HepG2 (cell line): ENCODE results near the gene ST8SIA3. TPM values are rescaled to one million over a fixed set of nuclear protein-coding genes. Genes with fewer than 3 reads are reported as not detected.

Experiments used
- ATAC-seq: fragments of 200-7000 bp; cut with Tn5 transposase; 3 replicates; pipeline ENCODE4 v1.9.1; 2020; ENCODE audit warnings: mild to moderate bottlenecking, moderate library complexity
- BruUV-seq: library from RNA; stranded (reverse); fragments of 400-500 nt; replicated peaks from 2 replicates; lab custom pipeline; 2021; lab: Mats Ljungman, UMichigan
- CTCF ChIA-PET: fragments of 300-600 bp; formaldehyde crosslinking; extraction: SDS; loops from one replicate; lab custom pipeline; 2021; ENCODE audit warnings: low total read pairs, inconsistent platforms, low intra/inter-chr PET ratio; lab: Yijun Ruan, JAX
- POLR2A ChIA-PET: fragments of 350-600 bp; sonication (Branson Sonifier 250); formaldehyde crosslinking; loops from one replicate; lab custom pipeline; 2020; ENCODE audit warnings: antibody characterized with exemption, inconsistent platforms; lab: Yijun Ruan, JAX
- DNase-seq: peaks from one replicate; pipeline ENCODE4 v3.0.0-alpha.2; 2015; ENCODE audit warnings: low spot score
- FAIRE-seq: peaks from 3 replicates; lab custom pipeline; 2011; peaks lifted over from hg19 to GRCh38; lab: Jason Lieb, UNC
- H2AFZ ChIP-seq: one replicate; pipeline ENCODE4 v1.6.1; 2011; ENCODE audit warnings: low read length, inconsistent platforms
- H3K27ac ChIP-seq: fragments of 300-600 bp; 3 replicates; pipeline ENCODE4 v1.8.0; 2011; ENCODE audit warnings: mixed run types, mild to moderate bottlenecking, mixed read lengths, low read length, inconsistent platforms; ENCODE audit not compliant: insufficient read depth; ENCODE audit errors: extremely low read length
- H3K27me3 ChIP-seq, 2 experiments: fragments of 200-600 bp in 1 of 2; 2 replicates in 1 of 2; 3 replicates in 1 of 2; pipeline versions ENCODE4 v1.6.0 to v1.8.0; 2011; ENCODE audit warnings: low read length in 2 of 2, mild to moderate bottlenecking in 2 of 2, moderate library complexity in 2 of 2, inconsistent platforms in 1 of 2; ENCODE audit not compliant: insufficient read depth in 2 of 2, control insufficient read depth in 1 of 2
- H3K36me3 ChIP-seq, 2 experiments: fragments of 200-600 bp in 1 of 2; replicated peaks in 1 of 2; 2 replicates in 1 of 2; 3 replicates in 1 of 2; pipeline versions ENCODE4 v1.5.1 to v1.8.0; 2011; ENCODE audit warnings: low read length in 2 of 2, inconsistent platforms in 1 of 2; ENCODE audit not compliant: insufficient read depth in 2 of 2, control insufficient read depth in 1 of 2
- H3K4me1 ChIP-seq: 2 replicates; pipeline ENCODE4 v1.5.1; 2012; ENCODE audit warnings: low read length, inconsistent platforms; ENCODE audit not compliant: insufficient read depth
- H3K4me2 ChIP-seq: 2 replicates; pipeline ENCODE4 v1.6.0; 2011; ENCODE audit warnings: low read depth, low read length, inconsistent platforms
- H3K4me3 ChIP-seq, 3 experiments: fragments of 200-600 bp in 1 of 3; sonication (generic), shearing (Covaris generic) in 1 of 3; replicated peaks in 1 of 3; 2 replicates each; pipeline ENCODE4 v1.5.1; 2011 to 2016; ENCODE audit warnings: low read length in 3 of 3, inconsistent platforms in 2 of 3, low read depth in 2 of 3, mild to moderate bottlenecking in 2 of 3, control low read depth in 1 of 3, mixed read lengths in 1 of 3; ENCODE audit not compliant: insufficient read depth in 1 of 3
- H3K79me2 ChIP-seq: one replicate; pipeline ENCODE4 v1.6.1; 2011; ENCODE audit warnings: low read length, inconsistent platforms; ENCODE audit not compliant: insufficient read depth
- H3K9ac ChIP-seq: 2 replicates; pipeline ENCODE4 v1.6.0; 2011; ENCODE audit warnings: mild to moderate bottlenecking, low read depth, low read length, inconsistent platforms; ENCODE audit not compliant: insufficient read depth
- H3K9me3 ChIP-seq: 2 replicates; pipeline ENCODE4 v1.5.1; 2012; ENCODE audit warnings: mild to moderate bottlenecking, low read length
- H4K20me1 ChIP-seq: 2 replicates; pipeline ENCODE4 v1.6.0; 2011; ENCODE audit warnings: inconsistent platforms, mild to moderate bottlenecking, low read length, moderate library complexity; ENCODE audit not compliant: insufficient read depth
- HDAC1 ChIP-seq: sonication (generic); formaldehyde crosslinking; IDR thresholded peaks from 2 replicates; pipeline ENCODE4 v1.5.1; 2020; ENCODE audit warnings: mild to moderate bottlenecking, missing genetic modification reagents
- IKZF4 ChIP-seq: sonication (generic); formaldehyde crosslinking; IDR thresholded peaks from 2 replicates; pipeline ENCODE4 v1.5.1; 2020; ENCODE audit warnings: borderline replicate concordance, mild to moderate bottlenecking, low read depth, missing genetic modification reagents; ENCODE audit errors: not compliant biosample characterization
- SP5 ChIP-seq: IDR thresholded peaks from 2 replicates; pipeline ENCODE4 v1.6.1; 2016; ENCODE audit warnings: low read depth, borderline replicate concordance
- SPEN ChIP-seq: sonication (generic); formaldehyde crosslinking; IDR thresholded peaks from 2 replicates; pipeline ENCODE4 v1.5.1; 2020; ENCODE audit warnings: low read depth, mild to moderate bottlenecking, missing genetic modification reagents
- ZMYM4 ChIP-seq: sonication (generic); formaldehyde crosslinking; IDR thresholded peaks from 2 replicates; pipeline ENCODE4 v1.8.1; 2023; ENCODE audit warnings: mild to moderate bottlenecking, missing genetic modification reagents
- ZNF720 ChIP-seq: sonication (generic); formaldehyde crosslinking; IDR thresholded peaks from 2 replicates; pipeline ENCODE4 v1.4.0; 2020; ENCODE audit warnings: missing genetic modification reagents
- WGBS: methylation state at CpG from one replicate; pipeline ENCODE4 v1.1.6; 2017; ENCODE audit warnings: low lambda C conversion rate; 5-methylcytosine and 5-hydroxymethylcytosine counted together
- in situ Hi-C: cut with HindIII; loops from 2 replicates; pipeline ENCODE4 v1.10.0; 2017; ENCODE audit warnings: low pct_unique_long_range_greater_than_20kb; ENCODE audit not compliant: extremely low pct_ligation_motif_present
- intact Hi-C: fragments of 100-400 bp; cut with micrococcal nuclease; formaldehyde crosslinking; loops from one replicate; pipeline ENCODE4 v1.10.0; 2022; ENCODE audit not compliant: unreplicated experiment
- polyA plus RNA-seq, 8 experiments: library from polyadenylated mRNA; depleted of rRNA in 3 of 8; stranded (reverse) in 7 of 8; unstranded in 1 of 8; fragments of >200 nt; fragmentation: Illumina TruSeq in 4 of 8; extraction: Trizol in 4 of 8; gene quantifications; 2 replicates each; pipeline versions ENCODE4 v1.2.1 to v1.2.3, GENCODE V29; 2011 to 2016; ENCODE audit warnings: low read depth in 4 of 8, missing spikeins in 1 of 8, mixed read lengths in 1 of 8; ENCODE audit not compliant: insufficient read depth in 1 of 8
- total RNA-seq, 5 experiments: library from RNA; depleted of rRNA; stranded (reverse); fragments of >200 nt; fragmentation: Illumina TruSeq; extraction: Trizol; gene quantifications; 2 replicates each; pipeline ENCODE4 v1.2.3, GENCODE V29; 2016; ENCODE audit warnings: low read depth in 1 of 5

Gene ST8SIA3
- total and polyA plus RNA-seq, 2 of the 13 experiments (the other 11 are each of a cell fraction or from before 2014, with no cell fraction given): not detected

GRCh38 chr18:57343833-57344232, 8.5 kb upstream of the ST8SIA3 start:
- Histone ChIP-seq H3K9ac (no peak overlapping the region), H3K27ac (no peak overlapping the region), H2AFZ (no peak overlapping the region), H3K27me3 (peaks cover 0 to 2% of the 10 kb centered on the region in 2 experiments; a peak in 1 of 5 replicates), H3K79me2 (no peaks in the 10 kb centered on the region), H4K20me1 (no peaks in the 10 kb centered on the region), H3K4me3 (no peak overlapping the region), H3K36me3 (no peaks in the 10 kb centered on the region), H3K4me2 (no peak overlapping the region), H3K4me1 (no peaks in the 10 kb centered on the region), H3K9me3 (no peaks in the 10 kb centered on the region)
- DNase-seq (no peak), FAIRE-seq (no peak), ATAC-seq (no peak)
- POLR2A ChIA-PET: no interaction called here
- in situ Hi-C loops (no loop called here), intact Hi-C loops (no loop called here)
- CTCF ChIA-PET: no interaction called here
- WGBS: 13% methylated on average over 1 of the region's 1 CpG
- TF ChIP-seq IKZF4 (CRISPR knock-in tag) (no peak), ZMYM4 (CRISPR knock-in tag) (no peak), SPEN (CRISPR knock-in tag) (no peak), HDAC1 (CRISPR knock-in tag) (no peak)
- BruUV-seq: no TSS peak

GRCh38 chr18:57346876-57347275, 5.5 kb upstream of the ST8SIA3 start:
- TF ChIP-seq SP5 (CRISPR knock-in tag) (no peak), ZNF720 (no peak)
- 49% methylated on average over 2 of the region's 2 CpGs for WGBS
- no peak for ATAC-seq
- intact Hi-C loops (no loop called here), in situ Hi-C loops (no loop called here)
- Histone ChIP-seq H3K79me2 (no peaks in the 10 kb centered on the region), H3K4me3 (no peak overlapping the region), H3K9ac (no peak overlapping the region), H3K4me1 (no peaks in the 10 kb centered on the region), H3K4me2 (no peak overlapping the region), H3K9me3 (no peaks in the 10 kb centered on the region), H3K27me3 (peaks cover 0 to 4% of the 10 kb centered on the region in 2 experiments; a peak in 2 of 5 replicates), H3K36me3 (no peaks in the 10 kb centered on the region), H4K20me1 (no peaks in the 10 kb centered on the region), H3K27ac (no peak overlapping the region), H2AFZ (no peak overlapping the region)
- CTCF ChIA-PET: no interaction called here
- POLR2A ChIA-PET: no interaction called here
- BruUV-seq: no TSS peak
- FAIRE-seq: no peak
- DNase-seq: no peak
